Measurements from ENCODE around the gene PTGIS. TPM values are rescaled to one million over a fixed set of nuclear protein-coding genes. Genes with fewer than 3 reads are reported as not detected.
"Not testable (repeated sequence)": the region's sequence is repeated elsewhere in the genome, so short reads cannot be mapped to it uniquely, and the experiment has no call there.

The PTGIS gene
- total RNA-seq, 1 donor from 2014 or later: not detected

GRCh38 chr20:49614338-49615050 is 46.6 kb upstream of the PTGIS start:
- TF ChIP-seq, protein P1, sequence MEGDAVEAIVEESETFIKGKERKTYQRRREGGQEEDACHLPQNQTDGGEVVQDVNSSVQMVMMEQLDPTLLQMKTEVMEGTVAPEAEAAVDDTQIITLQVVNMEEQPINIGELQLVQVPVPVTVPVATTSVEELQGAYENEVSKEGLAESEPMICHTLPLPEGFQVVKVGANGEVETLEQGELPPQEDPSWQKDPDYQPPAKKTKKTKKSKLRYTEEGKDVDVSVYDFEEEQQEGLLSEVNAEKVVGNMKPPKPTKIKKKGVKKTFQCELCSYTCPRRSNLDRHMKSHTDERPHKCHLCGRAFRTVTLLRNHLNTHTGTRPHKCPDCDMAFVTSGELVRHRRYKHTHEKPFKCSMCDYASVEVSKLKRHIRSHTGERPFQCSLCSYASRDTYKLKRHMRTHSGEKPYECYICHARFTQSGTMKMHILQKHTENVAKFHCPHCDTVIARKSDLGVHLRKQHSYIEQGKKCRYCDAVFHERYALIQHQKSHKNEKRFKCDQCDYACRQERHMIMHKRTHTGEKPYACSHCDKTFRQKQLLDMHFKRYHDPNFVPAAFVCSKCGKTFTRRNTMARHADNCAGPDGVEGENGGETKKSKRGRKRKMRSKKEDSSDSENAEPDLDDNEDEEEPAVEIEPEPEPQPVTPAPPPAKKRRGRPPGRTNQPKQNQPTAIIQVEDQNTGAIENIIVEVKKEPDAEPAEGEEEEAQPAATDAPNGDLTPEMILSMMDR (IDR thresholded peaks at IDR 0.05): no peak
- CTCF ChIA-PET: interaction anchor here (1.8 kb wide), 1 partner anchor 231 kb away, joined by 8 read pairs; no protein-coding TSS in a partner anchor
- intact Hi-C loops (cut with micrococcal nuclease): loop anchor here (5.0 kb wide), 1 partner anchor 33 kb away; no protein-coding TSS in a partner anchor
- H3K36me3 Mint-ChIP-seq (ENCODE audit: low read depth): no peaks in the 10 kb centered on the region
- no peaks in the 10 kb centered on the region for H3K27me3 Mint-ChIP-seq
- DNase-seq (no peak), ATAC-seq (ENCODE audit: low read depth) (no peak)
- peaks cover 13% of the 10 kb centered on the region for H3K4me1 Mint-ChIP-seq
- no peak overlapping the region for H3K27ac Mint-ChIP-seq
- no peak overlapping the region for H3K4me3 Mint-ChIP-seq
- POLR2A ChIA-PET: interaction anchor here (0.9 to 1.3 kb wide), 2 partner anchors 198 to 301 kb away, joined by 3 to 9 read pairs; partner anchors contain the start of genes SLC9A8 and SPATA2
- no peaks in the 10 kb centered on the region for H3K9me3 Mint-ChIP-seq

GRCh38 chr20:49612127-49612738 is 44.3 kb upstream of the PTGIS start:
- ATAC-seq (ENCODE audit: low read depth): no peak
- TF ChIP-seq, protein P1 (IDR thresholded peaks at IDR 0.05): no peak
- no peak for DNase-seq
- Mint-ChIP-seq H3K4me3 (no peak overlapping the region), H3K9me3 (no peaks in the 10 kb centered on the region), H3K36me3 (ENCODE audit: low read depth) (no peaks in the 10 kb centered on the region), H3K27ac (no peak overlapping the region), H3K4me1 (peaks cover 23% of the 10 kb centered on the region), H3K27me3 (peaks cover 12% of the 10 kb centered on the region)
- POLR2A ChIA-PET: interaction anchor here (1.1 to 1.7 kb wide), 2 partner anchors 190 to 232 kb away, joined by 6 to 7 read pairs; no protein-coding TSS in a partner anchor
- intact Hi-C loops (cut with micrococcal nuclease): loop anchor here (5.0 kb wide), 1 partner anchor 35 kb away; no protein-coding TSS in a partner anchor
- CTCF ChIA-PET: interaction anchor here (0.6 to 3.5 kb wide), 11 partner anchors 9 to 234 kb away, joined by 3 to 23 read pairs (median 5); no protein-coding TSS in a partner anchor

DNA sequence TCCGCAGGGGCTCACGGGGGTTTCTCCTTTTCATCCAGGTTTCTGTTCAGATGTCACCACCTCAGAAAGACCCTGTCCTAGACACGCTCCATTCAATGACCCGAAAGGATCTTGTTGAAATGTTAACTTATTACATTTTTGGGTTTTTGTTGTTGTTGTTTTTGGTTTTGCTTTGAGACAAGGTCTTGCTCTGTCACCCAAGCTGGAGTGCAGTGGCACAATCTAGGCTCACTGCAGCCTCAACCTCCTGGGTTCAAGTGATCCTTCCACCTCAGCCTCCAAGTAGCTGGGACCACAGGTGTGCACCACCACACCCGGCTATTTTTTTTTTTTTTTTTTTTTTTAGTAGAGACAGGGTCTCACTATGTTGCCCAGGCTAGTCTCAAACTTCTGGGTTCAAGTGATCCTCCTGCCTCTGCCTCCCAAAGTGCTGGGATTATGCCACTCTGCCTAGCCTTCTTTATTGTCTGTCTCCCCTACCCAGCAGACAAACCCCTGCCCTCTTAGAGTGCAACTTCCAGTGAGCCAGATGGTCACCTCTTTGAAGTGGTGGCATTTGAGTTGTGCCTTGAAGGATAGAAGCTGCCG is 43.7 kb upstream of the PTGIS start:
- not testable (repeated sequence) for ATAC-seq (ENCODE audit: low read depth); H3K27ac Mint-ChIP-seq; H3K4me3 Mint-ChIP-seq; H3K9me3 Mint-ChIP-seq; H3K36me3 Mint-ChIP-seq (ENCODE audit: low read depth); DNase-seq
- ChIA-PET POLR2A (interaction anchor here (1.4 to 1.7 kb wide), 2 partner anchors 190 to 277 kb away, joined by 4 to 6 read pairs; no protein-coding TSS in a partner anchor), CTCF (interaction anchor here (0.8 to 3.5 kb wide), 10 partner anchors 9 to 234 kb away, joined by 3 to 23 read pairs (median 5); no protein-coding TSS in a partner anchor)
- intact Hi-C loops (cut with micrococcal nuclease): loop anchor here (1.0 to 5.0 kb wide), 7 partner anchors 9 to 317 kb away; no protein-coding TSS in a partner anchor
- Mint-ChIP-seq H3K27me3 (peaks cover 12% of the 10 kb centered on the region), H3K4me1 (peaks cover 23% of the 10 kb centered on the region)

DNA sequence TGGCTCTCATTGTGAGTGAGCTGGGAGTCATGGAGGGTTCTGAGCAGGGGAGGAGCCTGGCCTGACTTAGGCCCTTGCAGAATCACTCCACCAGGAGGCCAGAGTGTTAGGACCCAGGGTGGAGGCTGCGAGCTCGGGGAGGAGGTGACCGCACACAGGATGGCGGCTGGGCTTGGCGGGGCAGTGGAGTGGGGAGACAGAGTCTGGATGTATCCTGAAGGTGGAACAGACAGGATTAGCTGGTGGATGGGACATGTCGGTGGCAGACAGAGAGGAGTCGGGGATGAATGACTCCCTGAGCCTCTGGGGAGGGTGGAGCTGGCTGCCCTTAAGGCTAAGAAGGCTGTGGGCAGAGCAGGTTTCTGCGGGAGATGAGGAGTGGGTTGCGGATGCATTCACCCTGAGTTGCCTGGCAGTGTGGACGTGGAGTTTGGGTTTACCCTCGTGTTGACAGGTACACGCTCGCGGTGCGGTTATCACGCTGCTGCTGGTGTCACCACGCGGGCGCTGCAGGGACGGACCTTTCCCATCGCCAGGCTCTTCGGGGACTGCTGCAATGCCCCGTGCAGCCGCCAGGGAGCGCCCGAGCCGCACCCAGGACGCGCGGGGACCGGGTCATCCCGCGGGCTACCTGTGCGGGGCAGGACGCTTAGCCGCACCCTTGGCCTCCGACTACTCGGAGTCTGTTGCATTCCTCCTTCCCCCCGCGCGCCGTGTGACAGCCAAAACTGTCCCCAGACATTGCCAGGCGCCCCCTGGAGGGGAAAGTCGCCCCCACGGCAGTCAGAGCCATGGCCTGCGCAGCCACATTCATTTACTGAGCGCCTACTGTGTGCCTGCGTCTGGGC is 43.0 kb upstream of the PTGIS start:
- no peak overlapping the region for H3K27ac Mint-ChIP-seq
- ChIA-PET POLR2A (interaction anchor here (0.6 to 1.7 kb wide), 6 partner anchors 9 to 278 kb away, joined by 3 to 8 read pairs (median 4); no protein-coding TSS in a partner anchor), CTCF (interaction anchor here (1.0 to 5.9 kb wide), 20 partner anchors 10 to 278 kb away, joined by 3 to 85 read pairs (median 5); partner anchors contain the start of genes B4GALT5 and SLC9A8)
- peaks cover 21% of the 10 kb centered on the region for H3K4me1 Mint-ChIP-seq
- intact Hi-C loops (cut with micrococcal nuclease): loop anchor here (1.0 to 5.0 kb wide), 7 partner anchors 9 to 317 kb away; no protein-coding TSS in a partner anchor
- TF ChIP-seq, protein P1 (IDR thresholded peaks at IDR 0.05): peak; percentile 79
- peak overlapping the region; percentile 68 for H3K4me3 Mint-ChIP-seq
- no peaks in the 10 kb centered on the region for H3K36me3 Mint-ChIP-seq (ENCODE audit: low read depth)
- no peaks in the 10 kb centered on the region for H3K9me3 Mint-ChIP-seq
- peaks cover 12% of the 10 kb centered on the region for H3K27me3 Mint-ChIP-seq
- DNase-seq (peak; percentile 81), ATAC-seq (ENCODE audit: low read depth) (peak; percentile 87)
